Small intestine (tissue), 4 donors: Measurements from ENCODE around the gene METAP2. TPM values are rescaled to one million over a fixed set of nuclear protein-coding genes. Genes with fewer than 3 reads are reported as not detected.

Experiments used
- polyA plus RNA-seq, 4 donors: library from polyadenylated mRNA; stranded (reverse) in 3 of 4; unstranded in 1 of 4; fragments of 200-250 nt in 3 of 4; fragments of 120-200 nt in 1 of 4; gene quantifications; one replicate each; pipeline versions ENCODE4 v1.2.1 to v1.2.3, GENCODE V29; 2013
- donor health status: healthy with polysubstance abuse.
- donor health status: Bipolar disorder and iron deficiency.
- donor health status: healthy.

The METAP2 gene
- polyA plus RNA-seq, 4 donors: 45.0 to 88.0 (median 55.7) TPM

Other genes with a start within 250 kb of the METAP2 start
- under 1 TPM in 2 of 4 donors, not detected in 2; 0.21 to 0.27 TPM for gene USP44, start 77.3 kb downstream of the METAP2 start, polyA plus RNA-seq